ENCODE results near the gene DTX3.
"Not testable (repeated sequence)": the region's sequence is repeated elsewhere in the genome, so short reads cannot be mapped to it uniquely, and the experiment has no call there.

DTX3 gene

GRCh38 chr12:57607958-57608663, 3.5 kb downstream of the DTX3 start:
- no peak for DNase-seq

- DNase-seq, result no peak
Observed at GRCh38 chr12:57609101-57609780, 4.6 kb downstream of the DTX3 start.

GRCh38 chr12:57609781-57610553, 5.3 kb downstream of the DTX3 start:
- peak; percentile 59 for DNase-seq

GRCh38 chr12:57610554-57611107, 6.0 kb downstream of the DTX3 start:
- DNase-seq, result peak; percentile 71

GRCh38 chr12:57611108-57611826, 6.6 kb downstream of the DTX3 start, which contains the start of gene ARHGEF25:
Gene ARHGEF25, plus strand, starts transcription at chr12:57611435. Its CDS starts 460 bp downstream, at chr12:57611895.
- peak; percentile 92 for DNase-seq

GRCh38 chr12:57611827-57612710, 7.4 kb downstream of the DTX3 start:
- no peak for DNase-seq

GRCh38 chr12:57612711-57613426, 8.2 kb downstream of the DTX3 start:
- DNase-seq, result no peak

- no peak for DNase-seq
Observed at GRCh38 chr12:57613427-57614109, 8.9 kb downstream of the DTX3 start.

- no peak for DNase-seq
Observed at GRCh38 chr12:57614178-57614947, 9.7 kb downstream of the DTX3 start.

- DNase-seq, result no peak
Observed at GRCh38 chr12:57614948-57615500, 10.4 kb downstream of the DTX3 start.

- DNase-seq, result no peak
Observed at GRCh38 chr12:57615637-57616036, 11.0 kb downstream of the DTX3 start.

- DNase-seq, result no peak
Observed at GRCh38 chr12:57616383-57617101, 11.9 kb downstream of the DTX3 start.

- no peak for DNase-seq
Observed at GRCh38 chr12:57617942-57618341, 13.3 kb downstream of the DTX3 start.

GRCh38 chr12:57618431-57618830, 13.8 kb downstream of the DTX3 start:
- DNase-seq, result not testable (repeated sequence)

GRCh38 chr12:57618966-57619433, 14.4 kb downstream of the DTX3 start:
- DNase-seq, result no peak

- no peak for DNase-seq
Observed at GRCh38 chr12:57619434-57620244, 15.0 kb downstream of the DTX3 start.

- DNase-seq, result no peak
Observed at GRCh38 chr12:57620245-57620935, 15.8 kb downstream of the DTX3 start.
